Adrenal gland (tissue), 5 donors: ENCODE measurements around the gene PLXDC2.

Source experiments
- CTCF ChIP-seq, 6 experiments: fragments of 450-650 bp in 4 of 6; fragments of 200-600 bp in 2 of 6; sonication (generic) in 1 of 6; IDR thresholded peaks; 1 replicate in 5 of 6; 2 replicates in 1 of 6; pipeline versions ENCODE4 v1.5.1 to v1.8.0; 2016 to 2021; ENCODE audit warnings: antibody characterized with exemption in 6 of 6, mild to moderate bottlenecking in 2 of 6, moderate library complexity in 1 of 6
- POLR2A ChIP-seq, 2 donors: fragments of 450-650 bp; IDR thresholded peaks; one replicate each; pipeline ENCODE4 v1.6.1; 2017; ENCODE audit warnings: antibody characterized with exemption in 2 of 2, mild to moderate bottlenecking in 2 of 2, moderate library complexity in 1 of 2
- donor health status: DM: no; HTN: no; CAD: no.

- TF ChIP-seq POLR2A (IDR thresholded peaks at IDR 0.05) (no peak), CTCF (IDR thresholded peaks at IDR 0.05) (no peak)
Observed at GRCh38 chr10:19803676-19804075, 12.6 kb upstream of the PLXDC2 start.
